Heart right ventricle (tissue), 16 donors: ENCODE data around the gene GSS. TPM values are rescaled to one million over a fixed set of nuclear protein-coding genes. Genes with fewer than 3 reads are reported as not detected.
A peak's percentile ranks its signal among the peaks of the same experiment; 100 is the strongest.
"Not testable (repeated sequence)": the region's sequence is repeated elsewhere in the genome, so short reads cannot be mapped to it uniquely, and the experiment has no call there.

Source experiments
- ATAC-seq, 8 donors: fragments of 200-7000 bp; cut with Tn5 transposase; one replicate each; pipeline ENCODE4 v1.9.1; 2020; ENCODE audit warnings: mild to moderate bottlenecking in 8 of 8, moderate library complexity in 8 of 8, moderate number of reproducible peaks in 1 of 8
- DNase-seq, 2 donors: peaks; one replicate each; pipeline ENCODE4 v3.0.0-alpha.2; 2020
- H3K27ac ChIP-seq, 10 donors: fragments of 200-600 bp; sonication (generic) in 2 of 10; one replicate each; pipeline versions ENCODE4 v1.5.0 to v1.8.0; 2020 to 2022; ENCODE audit warnings: mild to moderate bottlenecking in 3 of 10
- H3K27me3 ChIP-seq, 7 donors: fragments of 200-600 bp; one replicate each; pipeline ENCODE4 v1.8.0; 2021 to 2022; ENCODE audit warnings: mild to moderate bottlenecking in 2 of 7
- H3K36me3 ChIP-seq, 9 donors: fragments of 200-600 bp; sonication (generic) in 1 of 9; one replicate each; pipeline versions ENCODE4 v1.5.0 to v1.8.0; 2020 to 2022; ENCODE audit warnings: mild to moderate bottlenecking in 2 of 9
- H3K4me1 ChIP-seq, 9 donors: fragments of 200-600 bp; sonication (generic) in 1 of 9; one replicate each; pipeline versions ENCODE4 v1.5.0 to v1.8.0; 2020 to 2022; ENCODE audit warnings: mild to moderate bottlenecking in 4 of 9
- H3K4me3 ChIP-seq, 10 donors: fragments of 200-600 bp; sonication (generic) in 2 of 10; one replicate each; pipeline versions ENCODE4 v1.5.0 to v1.8.0; 2020 to 2022; ENCODE audit warnings: mild to moderate bottlenecking in 7 of 10, moderate library complexity in 2 of 10
- H3K9me3 ChIP-seq, 11 donors: fragments of 200-600 bp in 10 of 11; sonication (generic) in 2 of 11; one replicate each; pipeline versions ENCODE4 v1.5.0 to v1.8.0; 2013 to 2022; ENCODE audit warnings: mild to moderate bottlenecking in 2 of 11, control low read depth in 1 of 11, moderate library complexity in 1 of 11
- WGBS, 2 donors: extraction: QIAGEN DNeasy Blood & Tissue Kit; methylation state at CpG; one replicate each; pipeline ENCODE4 v1.1.7; 2013; ENCODE audit warnings: inconsistent platforms in 1 of 2; 5-methylcytosine and 5-hydroxymethylcytosine counted together
- intact Hi-C, 10 donors: fragments of 100-400 bp; cut with DNase I; formaldehyde crosslinking; loops; one replicate each; pipeline versions ENCODE4 v1.11.1 to v1.14.2; 2022
- polyA plus RNA-seq, 2 donors: library from polyadenylated mRNA; stranded (reverse); fragments of 200-250 nt; gene quantifications; one replicate each; pipeline ENCODE4 v1.2.3, GENCODE V29; 2013
- total RNA-seq, 10 donors: library from RNA; stranded (reverse); fragmentation: NEBNext Ultra II Directional in 3 of 10; extraction: Animal tissue kit (Norgen Biotek cat#: 25700) in 3 of 10; gene quantifications; one replicate each; pipeline versions ENCODE4 v1.2.1 to v1.2.4, GENCODE V29; 2021 to 2023
- TF ChIP-seq, protein P1 (sequence below), 9 donors: fragments of 200-600 bp; sonication (generic) in 2 of 9; IDR thresholded peaks; one replicate each; pipeline versions ENCODE4 v1.5.0 to v1.8.0; 2021 to 2022; ENCODE audit warnings: antibody characterized with exemption in 9 of 9, mild to moderate bottlenecking in 5 of 9, moderate library complexity in 1 of 9
- donor health status: Arrhythmogenic right ventricular cardiomyopathy.
- donor health status: ischemic (EF 13 %, LVEDD 7.1; RV severe dilation, severe dysfunction).
- donor health status: healthy with polysubstance abuse.
- donor health status: DM: no; HTN: yes; CAD: no.
- donor health status: DM: no; HTN: no; CAD: no.
- donor health status: ischemic (EF 25% LVEDD 6.9; RV normal size, moderate dysfunction).
- donor health status: ischemic (EF 25% LVEDD 5.7; RV mildly dilated, moderate dysfunction).
- donor health status: healthy.
- donor health status: DM: yes; HTN: yes; CAD: no.
- donor health status: Ischemic cardiomyopathy.
- donor health status: ischemic (EF 35%, LVEDD 5.7; RV mildly dilated, moderate dysfunction).
- donor health status: nonischemic (EF 11% LVEDD 7.7; RV severe dilation, severe dysfunction).
- donor health status: DM: yes; HTN: yes; CAD: no.
- donor health status: PGD.
- donor health status: ischemic (EF 29% LVEDD 5.4; RV normal size, mild dysfunction).
- donor health status: nonischemic (EF 23%, LVEDD 6.1; RV moderate dilation, normal function).

GSS gene
- total and polyA plus RNA-seq, 12 donors: 20.0 to 60.4 (median 25.9) TPM

GRCh38 chr20:34915749-34916455, 39.7 kb downstream of the GSS start:
- no peak overlapping the region for H3K4me3 ChIP-seq
- no peaks in the 10 kb centered on the region for H3K9me3 ChIP-seq
- DNase-seq (no peak), ATAC-seq (peak in 1 of 8 donors; percentile 48)
- peak overlapping the region in 9 of 10 donors; percentile 12 to 74 (median 59) for H3K27ac ChIP-seq
- TF ChIP-seq, protein P1, sequence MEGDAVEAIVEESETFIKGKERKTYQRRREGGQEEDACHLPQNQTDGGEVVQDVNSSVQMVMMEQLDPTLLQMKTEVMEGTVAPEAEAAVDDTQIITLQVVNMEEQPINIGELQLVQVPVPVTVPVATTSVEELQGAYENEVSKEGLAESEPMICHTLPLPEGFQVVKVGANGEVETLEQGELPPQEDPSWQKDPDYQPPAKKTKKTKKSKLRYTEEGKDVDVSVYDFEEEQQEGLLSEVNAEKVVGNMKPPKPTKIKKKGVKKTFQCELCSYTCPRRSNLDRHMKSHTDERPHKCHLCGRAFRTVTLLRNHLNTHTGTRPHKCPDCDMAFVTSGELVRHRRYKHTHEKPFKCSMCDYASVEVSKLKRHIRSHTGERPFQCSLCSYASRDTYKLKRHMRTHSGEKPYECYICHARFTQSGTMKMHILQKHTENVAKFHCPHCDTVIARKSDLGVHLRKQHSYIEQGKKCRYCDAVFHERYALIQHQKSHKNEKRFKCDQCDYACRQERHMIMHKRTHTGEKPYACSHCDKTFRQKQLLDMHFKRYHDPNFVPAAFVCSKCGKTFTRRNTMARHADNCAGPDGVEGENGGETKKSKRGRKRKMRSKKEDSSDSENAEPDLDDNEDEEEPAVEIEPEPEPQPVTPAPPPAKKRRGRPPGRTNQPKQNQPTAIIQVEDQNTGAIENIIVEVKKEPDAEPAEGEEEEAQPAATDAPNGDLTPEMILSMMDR (IDR thresholded peaks at IDR 0.05): no peak
- WGBS, 2 donors: 74 to 78% methylated on average over 4 of the region's 4 CpGs
- H3K36me3 ChIP-seq: peaks cover 0 to 49% (median 3%) of the 10 kb centered on the region in 9 donors
- no peaks in the 10 kb centered on the region for H3K27me3 ChIP-seq
- peaks cover 0 to 44% (median 25%) of the 10 kb centered on the region in 9 donors for H3K4me1 ChIP-seq
- intact Hi-C loops: no loop called here

GRCh38 chr20:34915131-34915530, 40.5 kb downstream of the GSS start:
- Histone ChIP-seq H3K9me3 (no peaks in the 10 kb centered on the region), H3K4me1 (peaks cover 0 to 44% (median 25%) of the 10 kb centered on the region in 9 donors), H3K36me3 (peaks cover 0 to 41% (median 0%) of the 10 kb centered on the region in 9 donors), H3K27ac (peak overlapping the region in 9 of 10 donors; percentile 12 to 74 (median 59)), H3K4me3 (no peak overlapping the region), H3K27me3 (no peaks in the 10 kb centered on the region)
- ATAC-seq (no peak), DNase-seq (no peak)
- intact Hi-C loops: no loop called here
- 78 to 84% methylated on average over 4 of the region's 4 CpGs for WGBS, 2 donors
- TF ChIP-seq, protein P1 (IDR thresholded peaks at IDR 0.05): no peak

DNA sequence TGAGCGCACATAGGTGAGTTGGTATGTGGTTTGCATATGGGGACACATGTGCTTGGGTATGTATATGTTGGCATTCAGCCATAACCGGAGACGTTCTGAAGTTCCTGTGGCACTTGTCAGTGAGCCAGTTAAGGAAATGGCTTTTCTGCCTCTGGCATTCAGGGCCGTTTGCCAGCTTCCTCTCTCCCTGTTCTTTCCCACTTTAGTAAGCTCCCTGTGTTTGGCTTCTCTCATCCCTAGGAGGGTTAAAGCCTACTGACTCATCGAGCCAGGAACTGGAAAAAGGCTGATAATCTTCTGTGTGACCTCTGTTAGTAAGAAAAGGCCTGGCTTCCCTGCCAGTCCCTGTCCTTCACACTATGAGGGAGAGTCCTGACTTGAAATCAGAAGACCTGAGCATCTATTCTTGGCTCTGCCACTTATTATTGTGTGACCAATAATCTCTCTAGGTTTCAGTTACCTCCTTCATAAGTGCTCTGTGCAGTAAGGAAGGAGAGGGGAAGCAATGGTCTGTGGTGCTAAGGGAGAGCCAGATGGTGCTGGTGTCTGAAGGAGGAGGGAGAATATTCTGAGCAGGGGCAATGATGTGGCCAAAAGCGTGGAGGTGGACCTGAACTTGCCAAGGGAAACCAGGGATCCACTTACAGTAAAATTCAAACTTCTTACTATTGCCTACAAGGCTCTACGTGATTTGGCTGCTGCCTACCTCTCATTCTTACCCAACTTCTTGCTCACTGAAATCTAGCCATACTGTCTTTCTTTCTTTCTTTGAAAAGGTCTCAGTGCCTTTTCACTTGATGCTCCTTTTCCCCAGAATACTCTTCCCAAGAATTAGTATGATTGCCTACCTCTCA, 47.8 kb downstream of the GSS start:
- peaks cover 0 to 57% (median 31%) of the 10 kb centered on the region in 9 donors for H3K4me1 ChIP-seq
- WGBS, 2 donors: 22 to 27% methylated on average over 7 of the region's 7 CpGs

GRCh38 chr20:34904202-34904621, 51.4 kb downstream of the GSS start:
- no peaks in the 10 kb centered on the region for H3K27me3 ChIP-seq
- 35 to 37% methylated on average over 3 of the region's 3 CpGs for WGBS, 2 donors
- peaks cover 0 to 11% (median 0%) of the 10 kb centered on the region in 9 donors for H3K36me3 ChIP-seq
- no peak overlapping the region for H3K4me3 ChIP-seq
- H3K4me1 ChIP-seq: peaks cover 0 to 62% (median 31%) of the 10 kb centered on the region in 9 donors
- H3K9me3 ChIP-seq: no peaks in the 10 kb centered on the region
- H3K27ac ChIP-seq: peak overlapping the region in 6 of 10 donors; percentile 2 to 67 (median 50)
- no peak for DNase-seq
- peak in 1 of 8 donors; percentile 35 for ATAC-seq
- intact Hi-C loops: no loop called here
- TF ChIP-seq, protein P1 (IDR thresholded peaks at IDR 0.05): no peak

More for the DNA sequence above, 47.8 kb downstream of the GSS start:
- ATAC-seq: peak; percentile 86 to 98 (median 94)
- intact Hi-C loops: no loop called here
- H3K9me3 ChIP-seq: no peaks in the 10 kb centered on the region
- H3K36me3 ChIP-seq: peaks cover 0 to 6% (median 0%) of the 10 kb centered on the region in 9 donors
- DNase-seq: peak; percentile 51 to 72
- no peaks in the 10 kb centered on the region for H3K27me3 ChIP-seq
- H3K27ac ChIP-seq: peak overlapping the region; percentile 3 to 91 (median 80)
- TF ChIP-seq, protein P1 (IDR thresholded peaks at IDR 0.05): no peak
- H3K4me3 ChIP-seq: no peak overlapping the region

GRCh38 chr20:34898731-34899130, 56.9 kb downstream of the GSS start:
- H3K4me1 ChIP-seq: peaks cover 0 to 49% (median 20%) of the 10 kb centered on the region in 9 donors
- H3K27me3 ChIP-seq, H3K4me3 ChIP-seq, ATAC-seq, DNase-seq, H3K9me3 ChIP-seq, intact Hi-C loops: not testable (repeated sequence)
- H3K36me3 ChIP-seq: peaks cover 0 to 15% (median 0%) of the 10 kb centered on the region in 9 donors
- H3K27ac ChIP-seq: peak overlapping the region in 1 of 10 donors; percentile 15
- WGBS, 2 donors: 95 to 96% methylated on average over 23 to 24 of the region's 26 CpGs

DNA sequence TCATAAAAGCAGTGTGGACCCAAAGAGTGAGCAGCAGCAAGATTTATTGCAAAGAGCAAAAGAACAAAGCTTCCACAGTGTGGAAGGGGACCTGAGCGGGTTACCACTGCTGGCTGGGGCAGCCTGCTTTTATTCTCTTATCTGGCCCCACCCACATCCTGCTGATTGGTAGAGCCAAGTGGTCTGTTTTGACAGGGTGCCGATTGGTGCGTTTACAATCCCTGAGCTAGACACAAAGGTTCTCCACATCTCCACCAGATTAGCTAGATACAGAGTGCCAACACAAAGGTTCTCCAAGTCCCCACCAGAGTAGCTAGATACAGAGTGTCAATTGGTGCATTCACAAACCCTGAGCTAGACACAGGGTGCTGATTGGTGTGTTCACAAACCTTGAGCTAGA, 57.5 kb downstream of the GSS start:
- DNase-seq, H3K4me3 ChIP-seq, ATAC-seq, H3K9me3 ChIP-seq, intact Hi-C loops, H3K27me3 ChIP-seq, H3K27ac ChIP-seq: not testable (repeated sequence)
- H3K36me3 ChIP-seq: peaks cover 0 to 15% (median 0%) of the 10 kb centered on the region in 9 donors
- peaks cover 0 to 45% (median 20%) of the 10 kb centered on the region in 9 donors for H3K4me1 ChIP-seq
- whole genome bisulfite sequencing, 2 donors: 66 to 68% methylated on average over 2 to 3 of the region's 3 CpGs
